GM19099 (cell line): ENCODE results near the gene ACVR2B.

Experiments
- POLR2A ChIP-seq: IDR thresholded peaks from 3 replicates; pipeline ENCODE4 v1.6.1; 2011; ENCODE audit warnings: low read depth; ENCODE audit not compliant: insufficient read length; ENCODE audit errors: extremely low read depth

The ACVR2B gene

GRCh38 chr3:38510631-38511030, 56.9 kb downstream of the ACVR2B start:
- no peak for TF ChIP-seq POLR2A

GRCh38 chr3:38511546-38511945, 57.9 kb downstream of the ACVR2B start:
- no peak for TF ChIP-seq POLR2A

- TF ChIP-seq POLR2A: no peak
Observed at GRCh38 chr3:38515367-38515766, 61.7 kb downstream of the ACVR2B start.

GRCh38 chr3:38516669-38517068, 63.0 kb downstream of the ACVR2B start:
- TF ChIP-seq POLR2A: no peak

GRCh38 chr3:38519000-38519399, 65.3 kb downstream of the ACVR2B start:
- no peak for TF ChIP-seq POLR2A

GRCh38 chr3:38519651-38520050, 66.0 kb downstream of the ACVR2B start:
- TF ChIP-seq POLR2A: no peak

GRCh38 chr3:38521391-38521987, 67.8 kb downstream of the ACVR2B start:
- TF ChIP-seq POLR2A: no peak

- TF ChIP-seq POLR2A: no peak
Observed at GRCh38 chr3:38522002-38522401, 68.3 kb downstream of the ACVR2B start.

GRCh38 chr3:38524141-38524739, 70.5 kb downstream of the ACVR2B start:
- TF ChIP-seq POLR2A: no peak

- no peak for TF ChIP-seq POLR2A
Observed at GRCh38 chr3:38526792-38527191, 73.1 kb downstream of the ACVR2B start.

- no peak for TF ChIP-seq POLR2A
Observed at GRCh38 chr3:38528457-38528856, 74.8 kb downstream of the ACVR2B start.

GRCh38 chr3:38532529-38532928, 78.8 kb downstream of the ACVR2B start:
- no peak for TF ChIP-seq POLR2A

GRCh38 chr3:38533285-38533976, 79.7 kb downstream of the ACVR2B start:
- TF ChIP-seq POLR2A: no peak

GRCh38 chr3:38534180-38534579, 80.5 kb downstream of the ACVR2B start:
- no peak for TF ChIP-seq POLR2A

GRCh38 chr3:38534604-38535003, 80.9 kb downstream of the ACVR2B start:
- no peak for TF ChIP-seq POLR2A

GRCh38 chr3:38536671-38537070, 83.0 kb downstream of the ACVR2B start:
- no peak for TF ChIP-seq POLR2A
